ENCODE data around the gene OXSR1. TPM values are rescaled to one million over a fixed set of nuclear protein-coding genes. Genes with fewer than 3 reads are reported as not detected.

Gene OXSR1
- total and polyA plus RNA-seq, 2 of the 13 experiments (the other 11 are each of a cell fraction or from before 2014, with no cell fraction given) = 27.4 to 32.6 TPM

DNA sequence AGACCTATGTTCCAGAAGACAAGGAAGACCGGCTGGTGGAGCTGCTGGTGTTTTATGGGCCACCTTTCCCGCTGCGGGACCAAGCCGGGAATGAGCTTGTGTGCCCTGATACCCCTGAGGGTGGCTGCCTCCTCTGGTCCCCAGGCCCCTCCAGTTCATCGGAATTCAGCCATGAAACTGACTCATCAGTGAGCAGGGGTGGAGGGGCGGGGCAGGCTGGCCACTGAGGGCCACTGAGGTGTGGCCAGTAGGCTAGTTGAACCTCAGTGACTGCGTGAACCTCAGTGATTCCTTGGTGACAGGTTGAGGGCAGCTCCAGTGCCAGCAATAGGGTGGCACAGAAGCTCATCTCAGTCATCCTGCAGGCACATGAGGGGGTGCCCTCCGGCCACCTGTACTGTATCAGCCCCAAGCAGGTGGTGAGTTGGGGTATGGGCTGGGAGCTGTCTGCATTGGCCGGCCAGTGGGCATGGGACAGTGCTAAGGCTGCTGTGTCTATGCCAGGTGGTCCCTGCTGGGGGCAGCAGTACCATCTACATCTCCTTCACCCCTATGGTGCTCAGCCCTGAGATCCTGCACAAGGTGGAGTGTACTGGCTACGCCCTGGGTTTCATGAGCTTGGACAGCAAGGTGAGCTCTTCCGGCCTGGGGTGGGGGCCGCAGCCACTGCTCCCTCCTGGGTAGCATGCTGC lies 48.7 kb upstream of the OXSR1 start (continued):
- TF ChIP-seq ZNF333 (CRISPR knock-in tag; IDR thresholded peaks at IDR 0.05; ENCODE audit: borderline replicate concordance) (0 out of 2 replicates have a peak, but pooled peaks have one; percentile 46), ZNF317 (CRISPR knock-in tag; IDR thresholded peaks at IDR 0.05) (no peak), ZNF512 (CRISPR knock-in tag; IDR thresholded peaks at IDR 0.05) (no peak), KAT8 (CRISPR knock-in tag; IDR thresholded peaks at IDR 0.05) (no peak), SP4 (CRISPR knock-in tag; IDR thresholded peaks at IDR 0.05) (no peak), ZNF790 (CRISPR knock-in tag; IDR thresholded peaks at IDR 0.05; ENCODE audit: borderline replicate concordance) (no peak), ZGPAT (CRISPR knock-in tag; IDR thresholded peaks at IDR 0.05) (0 out of 2 replicates have a peak, but pooled peaks have one; percentile 18), TEF (CRISPR knock-in tag; IDR thresholded peaks at IDR 0.05) (no peak), AGO2 (optimal IDR thresholded peaks at IDR 0.05; ENCODE audit: low read depth, low read length) (peak; percentile 97), SMAD3 (CRISPR knock-in tag; IDR thresholded peaks at IDR 0.05) (no peak), ZNF710 (CRISPR knock-in tag; IDR thresholded peaks at IDR 0.05; ENCODE audit: borderline replicate concordance) (no peak), MAFF (IDR thresholded peaks at IDR 0.05; ENCODE audit: low read depth, low read length) (no peak), PTBP1 (IDR thresholded peaks at IDR 0.05; ENCODE audit: low read depth, low read length, poor library complexity, severe bottlenecking) (no peak)
- TF ChIP-seq, protein P1, sequence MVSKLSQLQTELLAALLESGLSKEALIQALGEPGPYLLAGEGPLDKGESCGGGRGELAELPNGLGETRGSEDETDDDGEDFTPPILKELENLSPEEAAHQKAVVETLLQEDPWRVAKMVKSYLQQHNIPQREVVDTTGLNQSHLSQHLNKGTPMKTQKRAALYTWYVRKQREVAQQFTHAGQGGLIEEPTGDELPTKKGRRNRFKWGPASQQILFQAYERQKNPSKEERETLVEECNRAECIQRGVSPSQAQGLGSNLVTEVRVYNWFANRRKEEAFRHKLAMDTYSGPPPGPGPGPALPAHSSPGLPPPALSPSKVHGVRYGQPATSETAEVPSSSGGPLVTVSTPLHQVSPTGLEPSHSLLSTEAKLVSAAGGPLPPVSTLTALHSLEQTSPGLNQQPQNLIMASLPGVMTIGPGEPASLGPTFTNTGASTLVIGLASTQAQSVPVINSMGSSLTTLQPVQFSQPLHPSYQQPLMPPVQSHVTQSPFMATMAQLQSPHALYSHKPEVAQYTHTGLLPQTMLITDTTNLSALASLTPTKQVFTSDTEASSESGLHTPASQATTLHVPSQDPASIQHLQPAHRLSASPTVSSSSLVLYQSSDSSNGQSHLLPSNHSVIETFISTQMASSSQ (IDR thresholded peaks at IDR 0.05; ENCODE audit: low read depth) = no peak
- TF ChIP-seq, protein P1 (CRISPR knock-in tag; IDR thresholded peaks at IDR 0.05; ENCODE audit: borderline replicate concordance) = 0 out of 2 replicates have a peak, but pooled peaks have one; percentile 38
- TF ChIP-seq, protein P2, sequence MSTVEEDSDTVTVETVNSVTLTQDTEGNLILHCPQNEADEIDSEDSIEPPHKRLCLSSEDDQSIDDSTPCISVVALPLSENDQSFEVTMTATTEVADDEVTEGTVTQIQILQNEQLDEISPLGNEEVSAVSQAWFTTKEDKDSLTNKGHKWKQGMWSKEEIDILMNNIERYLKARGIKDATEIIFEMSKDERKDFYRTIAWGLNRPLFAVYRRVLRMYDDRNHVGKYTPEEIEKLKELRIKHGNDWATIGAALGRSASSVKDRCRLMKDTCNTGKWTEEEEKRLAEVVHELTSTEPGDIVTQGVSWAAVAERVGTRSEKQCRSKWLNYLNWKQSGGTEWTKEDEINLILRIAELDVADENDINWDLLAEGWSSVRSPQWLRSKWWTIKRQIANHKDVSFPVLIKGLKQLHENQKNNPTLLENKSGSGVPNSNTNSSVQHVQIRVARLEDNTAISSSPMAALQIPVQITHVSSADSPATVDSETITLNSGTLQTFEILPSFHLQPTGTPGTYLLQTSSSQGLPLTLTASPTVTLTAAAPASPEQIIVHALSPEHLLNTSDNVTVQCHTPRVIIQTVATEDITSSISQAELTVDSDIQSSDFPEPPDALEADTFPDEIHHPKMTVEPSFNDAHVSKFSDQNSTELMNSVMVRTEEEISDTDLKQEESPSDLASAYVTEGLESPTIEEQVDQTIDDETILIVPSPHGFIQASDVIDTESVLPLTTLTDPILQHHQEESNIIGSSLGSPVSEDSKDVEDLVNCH (CRISPR knock-in tag; IDR thresholded peaks at IDR 0.05) = no peak
